PC-9 (cell line): ENCODE results near the gene CABCOCO1.

Experiments used
- EZH2 ChIP-seq: fragments of 200-600 bp; sonication (generic); IDR thresholded peaks from 2 replicates; pipeline ENCODE4 v1.8.0; 2017; ENCODE audit warnings: antibody characterized with exemption, low read depth
- TF ChIP-seq, protein P1 (sequence below): fragments of 200-600 bp; sonication (generic); conservative IDR thresholded peaks from 2 replicates; pipeline ENCODE4 v1.6.1; 2017; ENCODE audit warnings: mixed run types, antibody characterized with exemption, mild to moderate bottlenecking, moderate library complexity

DNA sequence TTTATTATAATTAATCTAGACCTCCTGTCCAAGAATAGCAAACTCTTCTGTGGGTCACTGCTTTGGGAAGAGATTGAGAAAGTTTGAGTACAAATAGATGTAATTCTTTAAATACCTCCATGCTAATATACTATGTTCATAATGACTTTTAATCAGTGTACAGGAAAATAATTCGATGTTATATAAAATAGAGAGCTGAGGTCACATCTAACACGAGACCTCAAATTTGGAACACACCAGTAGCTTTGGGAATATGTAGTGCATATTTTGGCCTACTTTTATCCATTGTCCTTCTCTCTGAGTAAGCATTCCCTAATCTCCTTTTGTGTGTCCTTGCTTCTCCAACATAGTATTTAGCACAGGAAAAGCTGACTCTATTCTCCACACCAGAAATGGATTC, 27.3 kb upstream of the CABCOCO1 start:
- TF ChIP-seq, protein P1, sequence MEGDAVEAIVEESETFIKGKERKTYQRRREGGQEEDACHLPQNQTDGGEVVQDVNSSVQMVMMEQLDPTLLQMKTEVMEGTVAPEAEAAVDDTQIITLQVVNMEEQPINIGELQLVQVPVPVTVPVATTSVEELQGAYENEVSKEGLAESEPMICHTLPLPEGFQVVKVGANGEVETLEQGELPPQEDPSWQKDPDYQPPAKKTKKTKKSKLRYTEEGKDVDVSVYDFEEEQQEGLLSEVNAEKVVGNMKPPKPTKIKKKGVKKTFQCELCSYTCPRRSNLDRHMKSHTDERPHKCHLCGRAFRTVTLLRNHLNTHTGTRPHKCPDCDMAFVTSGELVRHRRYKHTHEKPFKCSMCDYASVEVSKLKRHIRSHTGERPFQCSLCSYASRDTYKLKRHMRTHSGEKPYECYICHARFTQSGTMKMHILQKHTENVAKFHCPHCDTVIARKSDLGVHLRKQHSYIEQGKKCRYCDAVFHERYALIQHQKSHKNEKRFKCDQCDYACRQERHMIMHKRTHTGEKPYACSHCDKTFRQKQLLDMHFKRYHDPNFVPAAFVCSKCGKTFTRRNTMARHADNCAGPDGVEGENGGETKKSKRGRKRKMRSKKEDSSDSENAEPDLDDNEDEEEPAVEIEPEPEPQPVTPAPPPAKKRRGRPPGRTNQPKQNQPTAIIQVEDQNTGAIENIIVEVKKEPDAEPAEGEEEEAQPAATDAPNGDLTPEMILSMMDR: no peak
- no peak for TF ChIP-seq EZH2
